ENCODE data around the gene TANC1.

TANC1 gene

GRCh38 chr2:159065313-159065712 is 96.9 kb downstream of the TANC1 start:
- no peak overlapping the region for H3K4me3 ChIP-seq (ENCODE audit: low read depth, low read length)
- no peak for TF ChIP-seq CTCF (IDR thresholded peaks at IDR 0.05; ENCODE audit: borderline replicate concordance, insufficient read depth, low read depth, low read length)

- no peak for TF ChIP-seq CTCF (IDR thresholded peaks at IDR 0.05; ENCODE audit: borderline replicate concordance, insufficient read depth, low read depth, low read length)
Measured at GRCh38 chr2:159065891-159066290, 97.5 kb downstream of the TANC1 start.

GRCh38 chr2:159066541-159067156 is 98.2 kb downstream of the TANC1 start:
- H3K4me3 ChIP-seq (ENCODE audit: low read depth, low read length), result no peak overlapping the region
- TF ChIP-seq CTCF (IDR thresholded peaks at IDR 0.05; ENCODE audit: borderline replicate concordance, insufficient read depth, low read depth, low read length), result no peak

More at GRCh38 chr2:159065891-159066290, 97.5 kb downstream of the TANC1 start:
- H3K4me3 ChIP-seq (ENCODE audit: low read depth, low read length), result no peak overlapping the region

- TF ChIP-seq CTCF (IDR thresholded peaks at IDR 0.05; ENCODE audit: borderline replicate concordance, insufficient read depth, low read depth, low read length), result no peak
- H3K4me3 ChIP-seq (ENCODE audit: low read depth, low read length), result no peak overlapping the region
Measured at GRCh38 chr2:159067971-159068370, 99.5 kb downstream of the TANC1 start.

GRCh38 chr2:159069229-159069628 is 100.8 kb downstream of the TANC1 start:
- H3K4me3 ChIP-seq (ENCODE audit: low read depth, low read length), result no peak overlapping the region
- TF ChIP-seq CTCF (IDR thresholded peaks at IDR 0.05; ENCODE audit: borderline replicate concordance, insufficient read depth, low read depth, low read length), result no peak

GRCh38 chr2:159070235-159070634 is 101.8 kb downstream of the TANC1 start:
- no peak overlapping the region for H3K4me3 ChIP-seq (ENCODE audit: low read depth, low read length)

More at GRCh38 chr2:159070235-159070634, 101.8 kb downstream of the TANC1 start:
- TF ChIP-seq CTCF (IDR thresholded peaks at IDR 0.05; ENCODE audit: borderline replicate concordance, insufficient read depth, low read depth, low read length), result no peak

Measured in GM12875 (cell line).